ENCODE measurements around the gene LDLRAD2. TPM values are rescaled to one million over a fixed set of nuclear protein-coding genes. Genes with fewer than 3 reads are reported as not detected.

Gene LDLRAD2
- total and polyA plus RNA-seq, 9 of the 15 experiments (the other 6 are each of a cell fraction or from before 2014, with no cell fraction given): 0.45 to 0.48 TPM; not detected in 7

DNA sequence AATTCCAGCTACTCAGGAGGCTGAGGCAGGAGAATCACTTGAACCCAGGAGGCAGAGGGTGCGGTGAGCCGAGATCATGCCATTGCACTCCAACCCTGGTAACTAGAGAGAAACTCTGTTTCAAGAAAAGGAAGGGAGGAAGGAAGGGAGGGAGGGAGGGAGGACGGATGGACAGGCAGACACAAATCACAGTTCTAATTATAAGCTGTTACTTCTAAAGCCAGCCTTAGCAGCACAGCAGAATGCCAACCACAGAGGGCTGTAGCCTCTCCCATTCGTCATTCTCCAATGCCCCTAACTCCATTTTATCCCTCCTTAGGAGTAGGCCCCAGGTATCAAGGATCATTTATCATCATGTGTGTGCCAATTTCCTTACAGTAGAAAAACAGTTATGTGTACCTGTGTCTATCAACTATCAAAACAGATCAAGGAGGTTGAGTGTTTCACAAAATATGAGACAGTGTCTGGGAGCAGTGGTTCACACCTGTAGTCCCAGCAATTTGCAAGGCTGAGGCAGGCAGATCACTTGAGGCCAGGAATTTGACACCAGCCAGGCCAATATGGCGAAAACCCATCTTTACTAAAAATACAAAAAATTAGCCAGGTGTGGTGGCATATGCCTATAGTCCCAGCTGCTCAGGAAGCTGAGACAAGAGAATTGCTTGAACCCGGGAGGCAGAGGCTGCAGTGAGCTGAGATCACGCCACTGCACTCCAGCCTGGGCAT is 48.2 kb upstream of the LDLRAD2 start (continued):
- no peak for TF ChIP-seq MGA (IDR thresholded peaks at IDR 0.05)
- no peak for TF ChIP-seq RBM25 (IDR thresholded peaks at IDR 0.05; ENCODE audit: low read depth, low read length, severe bottlenecking)
- TF ChIP-seq KLF1 (tag; IDR thresholded peaks at IDR 0.05): no peak
- no peak for TF ChIP-seq VEZF1 (CRISPR knock-in tag; IDR thresholded peaks at IDR 0.05)
- no peak for TF ChIP-seq SAFB (IDR thresholded peaks at IDR 0.05; ENCODE audit: borderline replicate concordance, low read depth, low read length)

All from K562 (cell line).